ENCODE results near the gene FRMD4B. TPM values are rescaled to one million over a fixed set of nuclear protein-coding genes. Genes with fewer than 3 reads are reported as not detected.

Gene FRMD4B
- total and polyA plus RNA-seq, 2 donors (not counting 3 experiments of a cell fraction or from before 2014, with no cell fraction given), result 66.4 to 89.7 TPM

DNA sequence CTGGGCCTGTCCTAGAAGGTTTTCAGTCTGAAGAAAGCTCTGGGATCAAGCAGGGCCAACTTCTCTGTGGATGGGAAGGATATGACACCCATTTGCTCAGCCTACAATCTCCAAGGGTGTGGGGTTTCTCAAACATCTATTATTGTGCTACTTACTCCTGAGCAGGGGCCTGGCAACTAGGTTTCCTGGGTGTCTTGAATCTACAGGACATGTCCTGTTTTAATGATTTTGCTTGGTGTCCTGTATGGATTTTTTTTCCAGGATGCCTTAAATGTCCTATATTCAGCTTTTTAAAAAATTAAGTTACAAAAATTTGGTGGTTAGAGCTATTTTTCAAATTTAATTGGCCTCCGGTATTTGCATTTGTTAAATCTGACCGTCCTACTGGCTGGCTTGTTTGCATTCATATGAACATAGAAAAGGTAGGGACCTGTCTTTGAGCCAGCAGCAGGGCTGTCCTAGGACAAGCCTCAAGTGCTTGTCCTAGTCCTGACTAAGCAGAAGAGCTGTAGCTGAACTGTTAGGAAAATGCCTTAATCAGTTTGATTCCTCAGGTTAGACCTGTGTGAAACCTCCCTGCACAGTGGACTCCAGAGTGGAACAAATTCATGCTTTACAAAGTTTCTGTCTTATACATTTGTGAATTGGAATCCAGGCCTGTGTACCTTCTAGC, 223.4 kb downstream of the FRMD4B start:
- FAIRE-seq, result no peak
- TF ChIP-seq EZH2 (IDR thresholded peaks at IDR 0.05; ENCODE audit: borderline replicate concordance, low read depth, low read length, severe bottlenecking) (no peak), CTCF (IDR thresholded peaks at IDR 0.05; ENCODE audit: extremely low read depth in 1 of 2, insufficient read depth in 1 of 2, low read depth in 1 of 2, low read length in 2 of 2) (no peak), FOS (IDR thresholded peaks at IDR 0.05; ENCODE audit: borderline replicate concordance, insufficient read depth, low read length) (no peak), MAX (IDR thresholded peaks at IDR 0.05; ENCODE audit: insufficient read depth, insufficient read length) (no peak), GATA2 (IDR thresholded peaks at IDR 0.05; ENCODE audit: insufficient read depth, insufficient read length, low read depth, low read length) (no peak), POLR2AphosphoS5 (IDR thresholded peaks at IDR 0.05; ENCODE audit: insufficient read depth, low read depth, low read length) (no peak), MYC (IDR thresholded peaks at IDR 0.05; ENCODE audit: low read depth, low read length) (no peak), POLR2A (IDR thresholded peaks at IDR 0.05; ENCODE audit: low read depth, low read length) (no peak), JUN (IDR thresholded peaks at IDR 0.05; ENCODE audit: borderline replicate concordance, insufficient read depth, insufficient read length, low read depth) (no peak)
- intact Hi-C loops (cut with micrococcal nuclease), result loop anchor here (5.0 kb wide), 1 partner anchor 125 kb away; no protein-coding TSS in a partner anchor

More for the DNA sequence above, 223.4 kb downstream of the FRMD4B start:
- no peaks in the 10 kb centered on the region for H3K9me1 ChIP-seq (replicated peaks; ENCODE audit: control insufficient read depth, extremely low read depth, insufficient read depth, low read length)
- no peaks in the 10 kb centered on the region for H3K79me2 ChIP-seq (ENCODE audit: control insufficient read depth, insufficient read depth, low read length)
- H3K27me3 ChIP-seq (ENCODE audit: control insufficient read depth in 2 of 2, insufficient read depth in 2 of 2, low read length in 2 of 2), result peaks cover 0 to 1% of the 10 kb centered on the region in 2 experiments
- H3K9ac ChIP-seq (replicated peaks; ENCODE audit: extremely low read depth, insufficient read depth, low read length), result no peak overlapping the region
- no peak overlapping the region for H3K4me2 ChIP-seq (ENCODE audit: insufficient read depth, low read length)
- DNase-seq (ENCODE audit: low read depth, low spot score), result no peak
- no peaks in the 10 kb centered on the region for H3K4me1 ChIP-seq (ENCODE audit: control insufficient read depth, extremely low read depth, insufficient read depth, low read length)
- no peaks in the 10 kb centered on the region for H4K20me1 ChIP-seq (replicated peaks; ENCODE audit: control insufficient read depth, extremely low read depth, insufficient read depth, low read length)
- no peak overlapping the region for H3K27ac ChIP-seq (ENCODE audit: insufficient read depth, low read depth, low read length)
- CTCF ChIA-PET, result interaction anchor here (0.7 to 9.7 kb wide), 38 partner anchors 8 to 693 kb away, joined by 3 to 230 read pairs (median 7); partner anchors contain the start of genes FRMD4B and LMOD3
- no TSS peak for BruUV-seq (replicated peaks)
- H3K36me3 ChIP-seq (ENCODE audit: control insufficient read depth in 2 of 2, extremely low read depth in 1 of 2, insufficient read depth in 2 of 2, low read length in 2 of 2), result no peaks in the 10 kb centered on the region
- no peak overlapping the region for H2AFZ ChIP-seq (ENCODE audit: low read depth, low read length)
- dilution Hi-C loops (cut with MboI; ENCODE audit: extremely low pct_ligation_motif_present, low sequenced_read_pairs), result loop anchor here (25.0 kb wide), 1 partner anchor 250 kb away; no protein-coding TSS in a partner anchor
- no peaks in the 10 kb centered on the region for H3K9me3 ChIP-seq (replicated peaks; ENCODE audit: control insufficient read depth, insufficient read depth, low read length)
- no peak overlapping the region for H3K4me3 ChIP-seq (replicated peaks in 1 of 3; ENCODE audit: insufficient read depth in 1 of 3, low read depth in 1 of 3, low read length in 3 of 3)
- POLR2A ChIA-PET, result interaction anchor here (0.5 kb wide), 1 partner anchor 83 kb away, joined by 5 read pairs; no protein-coding TSS in a partner anchor

All from endothelial cell of umbilical vein (primary cell).